Right lobe of liver (tissue), 6 donors: Measurements from ENCODE around the gene NOM1. TPM values are rescaled to one million over a fixed set of nuclear protein-coding genes. Genes with fewer than 3 reads are reported as not detected.
A peak's percentile ranks its signal among the peaks of the same experiment; 100 is the strongest.
"Not testable (repeated sequence)": the region's sequence is repeated elsewhere in the genome, so short reads cannot be mapped to it uniquely, and the experiment has no call there.

ENCODE experiments used
- ATAC-seq, 4 donors: fragments of 200-7000 bp; cut with Tn5 transposase; one replicate each; pipeline ENCODE4 v1.9.1; 2020; ENCODE audit warnings: mild to moderate bottlenecking in 4 of 4, moderate library complexity in 4 of 4
- DNase-seq, 3 donors: peaks; one replicate each; pipeline ENCODE4 v3.0.0-alpha.2; 2020
- H3K27ac ChIP-seq, 3 donors: fragments of 200-600 bp; one replicate each; pipeline ENCODE4 v1.8.0; 2022
- H3K27me3 ChIP-seq, 2 donors: fragments of 200-600 bp; one replicate each; pipeline ENCODE4 v1.8.0; 2022
- H3K36me3 ChIP-seq, 4 donors: fragments of 200-600 bp; sonication (generic) in 1 of 4; one replicate each; pipeline versions ENCODE4 v1.5.1 to v1.8.0; 2017 to 2022; ENCODE audit warnings: control low read depth in 1 of 4
- H3K4me1 ChIP-seq, 4 donors: fragments of 200-600 bp; sonication (generic) in 1 of 4; one replicate each; pipeline versions ENCODE4 v1.5.1 to v1.8.0; 2017 to 2022; ENCODE audit warnings: control low read depth in 1 of 4
- H3K4me3 ChIP-seq, 3 donors: fragments of 200-600 bp; one replicate each; pipeline ENCODE4 v1.8.0; 2022
- H3K9me3 ChIP-seq, 4 donors: fragments of 200-600 bp; sonication (generic) in 1 of 4; one replicate each; pipeline versions ENCODE4 v1.5.1 to v1.8.0; 2017 to 2022; ENCODE audit warnings: control low read depth in 1 of 4
- POLR2A ChIP-seq: fragments of 450-650 bp; IDR thresholded peaks from one replicate; pipeline ENCODE4 v1.6.1; 2017; ENCODE audit warnings: antibody characterized with exemption, mild to moderate bottlenecking
- WGBS: methylation state at CpG from one replicate; pipeline ENCODE4 v1.1.6; 2018; ENCODE audit warnings: low coverage, low lambda C conversion rate; ENCODE audit not compliant: insufficient coverage; ENCODE audit errors: missing lambda C conversion rate; 5-methylcytosine and 5-hydroxymethylcytosine counted together
- intact Hi-C, 2 donors: fragments of 100-400 bp; cut with DNase I; formaldehyde crosslinking; loops; one replicate each; pipeline versions ENCODE4 v1.11.2 to v1.14.1; 2022
- long read RNA-seq: library from polyadenylated mRNA; unstranded; transcript quantifications from one replicate; pipeline ENCODE4 v2.0.0, GENCODE V29; 2019
- total RNA-seq, 6 experiments: library from RNA; depleted of rRNA in 2 of 6; stranded (reverse); fragments of >200 nt in 2 of 6; fragmentation: NEBNext Ultra II Directional in 3 of 6; extraction: Animal tissue kit (Norgen Biotek cat#: 25700) in 3 of 6; gene quantifications; one replicate each; pipeline versions ENCODE4 v1.1.0 to v1.2.4, GENCODE V29; 2016 to 2023
- TF ChIP-seq, protein P1 (sequence below), 4 donors: fragments of 200-600 bp in 3 of 4; fragments of 450-650 bp in 1 of 4; IDR thresholded peaks; one replicate each; pipeline versions ENCODE4 v1.5.1 to v1.8.0; 2016 to 2022; ENCODE audit warnings: antibody characterized with exemption in 4 of 4, mild to moderate bottlenecking in 2 of 4
- donor health status: DM: no; HTN: yes; CAD: no.
- donor health status: DM: no; HTN: no; CAD: no.
- donor health status: DM: no; HTN: no; CAD: no.
- donor health status: DM: no; HTN: yes; CAD: no.
- donor health status: DM: no; HTN: yes; CAD: no.

The NOM1 gene, protein sequence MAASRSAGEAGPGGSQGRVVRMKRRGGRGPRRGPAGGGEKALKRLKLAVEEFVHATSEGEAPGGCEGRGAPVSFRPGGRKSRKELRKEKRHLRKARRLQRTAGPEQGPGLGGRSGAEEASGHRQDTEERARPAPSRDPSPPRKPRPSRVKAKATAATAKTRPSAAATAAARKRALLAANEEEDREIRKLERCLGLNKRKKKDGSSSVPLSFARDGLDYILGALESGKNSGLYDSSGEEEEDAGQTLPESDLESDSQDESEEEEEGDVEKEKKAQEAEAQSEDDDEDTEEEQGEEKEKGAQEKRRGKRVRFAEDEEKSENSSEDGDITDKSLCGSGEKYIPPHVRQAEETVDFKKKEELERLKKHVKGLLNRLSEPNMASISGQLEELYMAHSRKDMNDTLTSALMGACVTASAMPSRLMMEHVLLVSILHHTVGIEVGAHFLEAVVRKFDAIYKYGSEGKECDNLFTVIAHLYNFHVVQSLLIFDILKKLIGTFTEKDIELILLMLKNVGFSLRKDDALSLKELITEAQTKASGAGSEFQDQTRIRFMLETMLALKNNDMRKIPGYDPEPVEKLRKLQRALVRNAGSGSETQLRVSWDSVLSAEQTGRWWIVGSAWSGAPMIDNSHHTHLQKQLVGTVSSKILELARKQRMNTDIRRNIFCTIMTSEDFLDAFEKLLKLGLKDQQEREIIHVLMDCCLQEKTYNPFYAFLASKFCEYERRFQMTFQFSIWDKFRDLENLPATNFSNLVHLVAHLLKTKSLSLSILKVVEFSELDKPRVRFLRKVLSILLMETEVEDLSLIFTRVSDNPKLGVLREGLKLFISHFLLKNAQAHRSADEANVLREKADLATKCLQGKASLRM
- 10 to 100 TPM in 1 of 6 experiments, 1 to 10 TPM in 5; 6.1 to 10.2 (median 8.1) TPM for total RNA-seq
- long read RNA-seq, partial matches to known transcripts = 2 of 3 reads
- long read RNA-seq, other reads (novel, unspliced or antisense) = 1 of 3 reads

- 0% methylated on average over 17 of the region's 115 CpGs for WGBS
- Histone ChIP-seq H3K27ac (peak within 1 kb of the TSS in 1 of 3 donors; percentile 50), H3K4me3 (peak within 1 kb of the TSS; percentile 98 to 100 (median 100)), H3K9me3 (no peaks in the 10 kb centered on the region), H3K4me1 (peaks cover 0 to 19% (median 8%) of the 10 kb centered on the region in 4 donors), H3K36me3 (peaks cover 0 to 22% (median 3%) of the 10 kb centered on the region in 4 donors), H3K27me3 (no peaks in the 10 kb centered on the region)
- TF ChIP-seq, protein P1, sequence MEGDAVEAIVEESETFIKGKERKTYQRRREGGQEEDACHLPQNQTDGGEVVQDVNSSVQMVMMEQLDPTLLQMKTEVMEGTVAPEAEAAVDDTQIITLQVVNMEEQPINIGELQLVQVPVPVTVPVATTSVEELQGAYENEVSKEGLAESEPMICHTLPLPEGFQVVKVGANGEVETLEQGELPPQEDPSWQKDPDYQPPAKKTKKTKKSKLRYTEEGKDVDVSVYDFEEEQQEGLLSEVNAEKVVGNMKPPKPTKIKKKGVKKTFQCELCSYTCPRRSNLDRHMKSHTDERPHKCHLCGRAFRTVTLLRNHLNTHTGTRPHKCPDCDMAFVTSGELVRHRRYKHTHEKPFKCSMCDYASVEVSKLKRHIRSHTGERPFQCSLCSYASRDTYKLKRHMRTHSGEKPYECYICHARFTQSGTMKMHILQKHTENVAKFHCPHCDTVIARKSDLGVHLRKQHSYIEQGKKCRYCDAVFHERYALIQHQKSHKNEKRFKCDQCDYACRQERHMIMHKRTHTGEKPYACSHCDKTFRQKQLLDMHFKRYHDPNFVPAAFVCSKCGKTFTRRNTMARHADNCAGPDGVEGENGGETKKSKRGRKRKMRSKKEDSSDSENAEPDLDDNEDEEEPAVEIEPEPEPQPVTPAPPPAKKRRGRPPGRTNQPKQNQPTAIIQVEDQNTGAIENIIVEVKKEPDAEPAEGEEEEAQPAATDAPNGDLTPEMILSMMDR (IDR thresholded peaks at IDR 0.05) = peak; percentile 67 to 99 (median 83)
- peak; percentile 65 for TF ChIP-seq POLR2A
- intact Hi-C loops = no loop called here
- ATAC-seq = peak; percentile 96 to 99 (median 98)
- DNase-seq = peak; percentile 91 to 92 (median 92)
Observed at GRCh38 chr7:156949541-156950380, at the start of gene NOM1. Gene NOM1 (plus strand): TSS chr7:156949712. CDS start chr7:156949738, 26 bp downstream.

DNA sequence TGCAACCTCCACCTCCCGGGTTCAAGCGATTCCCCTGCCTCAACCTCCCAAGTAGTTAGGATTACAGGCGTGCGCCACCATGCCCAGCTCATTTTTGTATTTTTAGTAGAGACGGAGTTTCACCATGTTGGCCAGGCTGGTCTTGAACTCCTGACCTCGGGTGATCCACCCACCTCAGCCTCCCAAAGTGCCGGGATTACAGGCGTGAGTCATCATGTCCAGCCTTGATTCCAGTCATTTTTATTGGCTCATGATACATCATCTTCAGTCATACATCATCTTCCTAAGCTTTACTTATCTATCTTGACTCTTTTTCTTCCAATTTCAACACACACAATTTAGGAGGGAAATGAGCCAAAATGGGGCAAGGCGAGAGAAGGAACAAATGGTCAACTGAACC, 49.4 kb upstream of the NOM1 start:
- H3K9me3 ChIP-seq, ATAC-seq, H3K4me3 ChIP-seq, H3K4me1 ChIP-seq, intact Hi-C loops, H3K27ac ChIP-seq, H3K27me3 ChIP-seq, H3K36me3 ChIP-seq, DNase-seq: not testable (repeated sequence)
- WGBS = 55% methylated on average over 4 of the region's 9 CpGs

DNA sequence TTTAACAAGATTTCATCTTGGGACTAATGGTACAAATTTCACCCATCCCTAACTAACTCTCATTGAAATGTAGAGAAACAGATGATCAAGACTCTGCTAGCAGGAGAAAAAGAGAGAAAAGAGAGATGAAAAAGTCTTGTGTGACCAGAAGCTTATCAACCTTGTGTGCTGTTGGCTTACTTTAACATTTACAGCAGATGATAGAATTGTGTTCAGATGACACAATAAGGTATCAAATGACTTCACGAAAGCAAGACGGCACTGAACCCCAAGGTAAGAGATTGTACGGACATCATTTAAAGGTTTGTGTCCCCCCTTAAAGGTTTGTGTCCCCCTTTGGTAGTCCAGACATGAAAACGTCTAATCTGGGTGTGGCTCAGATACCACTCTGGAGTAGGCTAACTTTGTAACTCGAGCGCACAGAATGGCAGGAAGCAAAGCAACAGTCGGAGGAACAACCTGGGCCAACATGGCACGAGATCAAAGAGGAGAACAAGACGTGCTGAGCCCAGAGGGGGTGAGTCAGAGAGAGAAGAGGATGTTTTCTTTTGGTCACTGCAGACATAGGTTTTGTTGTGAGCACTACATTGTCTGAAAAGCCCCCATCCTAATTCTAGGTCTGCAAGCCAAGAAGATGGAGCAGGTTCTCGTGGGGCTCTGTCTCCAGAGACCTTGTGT, 46.1 kb upstream of the NOM1 start:
- intact Hi-C loops = no loop called here
- TF ChIP-seq, protein P1 (IDR thresholded peaks at IDR 0.05) = no peak
- TF ChIP-seq POLR2A = no peak

GRCh38 chr7:156906200-156906649, 43.3 kb upstream of the NOM1 start:
- H3K36me3 ChIP-seq = no peaks in the 10 kb centered on the region
- no peak overlapping the region for H3K4me3 ChIP-seq
- no peaks in the 10 kb centered on the region for H3K27me3 ChIP-seq
- H3K9me3 ChIP-seq = no peaks in the 10 kb centered on the region
- H3K4me1 ChIP-seq = no peaks in the 10 kb centered on the region
- TF ChIP-seq, protein P1 (IDR thresholded peaks at IDR 0.05) = no peak
- no peak for TF ChIP-seq POLR2A
- ATAC-seq (no peak), DNase-seq (no peak)
- 80% methylated on average over 3 of the region's 4 CpGs for WGBS
- intact Hi-C loops = no loop called here
- H3K27ac ChIP-seq = no peak overlapping the region

More for the DNA sequence above, 46.1 kb upstream of the NOM1 start:
- no peak overlapping the region for H3K4me3 ChIP-seq
- H3K27ac ChIP-seq = no peak overlapping the region
- DNase-seq (no peak), ATAC-seq (no peak)
- H3K9me3 ChIP-seq = no peaks in the 10 kb centered on the region
- no peaks in the 10 kb centered on the region for H3K36me3 ChIP-seq
- H3K27me3 ChIP-seq = no peaks in the 10 kb centered on the region
- 64% methylated on average over 10 of the region's 10 CpGs for WGBS
- H3K4me1 ChIP-seq = no peaks in the 10 kb centered on the region
